T-helper 2 cell (primary cell): Measurements from ENCODE around the gene RIF1.

Source experiments
- DNase-seq, 5 experiments: peaks; one replicate each; pipeline versions ENCODE4 v3.0.0 to v3.0.0-alpha.2; 2012 to 2022

RIF1 gene

DNA sequence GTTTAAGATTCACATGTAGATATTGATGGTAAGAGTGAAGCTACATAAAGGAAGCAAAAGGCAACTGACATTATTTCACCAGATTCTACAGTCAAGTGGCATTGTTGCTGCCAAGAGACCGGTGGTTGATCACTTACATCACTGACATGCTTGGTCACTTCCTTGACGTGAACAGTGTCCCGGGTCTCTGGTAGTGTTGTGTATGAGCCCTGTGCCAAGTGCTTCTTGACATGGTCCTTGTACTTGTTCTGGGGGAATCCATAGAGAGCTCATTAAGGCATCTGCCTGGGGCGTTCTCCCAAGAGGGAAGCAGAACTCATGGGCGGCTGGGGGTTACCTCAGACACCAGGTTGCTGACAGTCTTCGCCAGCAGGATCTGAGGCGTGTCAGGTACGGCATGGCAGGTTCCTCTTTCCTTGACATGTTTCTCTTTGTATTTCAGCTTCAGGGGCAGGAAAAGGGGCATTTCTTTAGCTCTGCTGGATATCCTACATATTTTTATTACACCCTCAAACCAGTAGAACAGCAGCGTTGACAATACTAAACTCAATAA, 116.2 kb downstream of the RIF1 start:
- no peak for DNase-seq

GRCh38 chr2:151526572-151527090, 116.9 kb downstream of the RIF1 start:
- no peak for DNase-seq
